ENCODE data around the gene FIGN. TPM values are rescaled to one million over a fixed set of nuclear protein-coding genes. Genes with fewer than 3 reads are reported as not detected.

Gene FIGN
- total RNA-seq, 6 experiments from 2014 or later, result 1.3 to 4.4 (median 2.0) TPM

GRCh38 chr2:163641986-163642385 lies 93.8 kb downstream of the FIGN start:
- H3K36me3 Mint-ChIP-seq (ENCODE audit: low read depth), result no peaks in the 10 kb centered on the region
- no peak for TF ChIP-seq CTCF (IDR thresholded peaks at IDR 0.05)
- DNase-seq, result no peak
- no peak overlapping the region for H3K4me3 Mint-ChIP-seq
- no peaks in the 10 kb centered on the region; the same call in 1 of the 2 replicates for H3K4me1 Mint-ChIP-seq (ENCODE audit: low read depth)
- no peaks in the 10 kb centered on the region; the same call in 1 of the 2 replicates for H3K27me3 Mint-ChIP-seq (ENCODE audit: insufficient read depth)
- no peak overlapping the region for H3K27ac Mint-ChIP-seq
- H3K9me3 Mint-ChIP-seq, result no peaks in the 10 kb centered on the region; the same call in 1 of the 2 replicates

- no peak for DNase-seq
- TF ChIP-seq CTCF (IDR thresholded peaks at IDR 0.05), result no peak
- Mint-ChIP-seq H3K4me1 (ENCODE audit: low read depth) (no peaks in the 10 kb centered on the region; the same call in 1 of the 2 replicates), H3K4me3 (no peak overlapping the region), H3K27ac (no peak overlapping the region), H3K9me3 (no peaks in the 10 kb centered on the region; the same call in 1 of the 2 replicates), H3K36me3 (ENCODE audit: low read depth) (no peaks in the 10 kb centered on the region), H3K27me3 (ENCODE audit: insufficient read depth) (no peaks in the 10 kb centered on the region; the same call in 1 of the 2 replicates)
Observed at GRCh38 chr2:163640542-163641193, 95.1 kb downstream of the FIGN start.

- no peak overlapping the region; the same call in 1 of the 2 replicates for H3K4me3 Mint-ChIP-seq
- no peak for DNase-seq
- H3K9me3 Mint-ChIP-seq, result no peaks in the 10 kb centered on the region
- H3K4me1 Mint-ChIP-seq (ENCODE audit: low read depth), result no peaks in the 10 kb centered on the region; the same call in 1 of the 2 replicates
- no peaks in the 10 kb centered on the region for H3K36me3 Mint-ChIP-seq (ENCODE audit: low read depth)
- H3K27ac Mint-ChIP-seq, result no peak overlapping the region
- H3K27me3 Mint-ChIP-seq (ENCODE audit: insufficient read depth), result no peaks in the 10 kb centered on the region
- TF ChIP-seq CTCF (IDR thresholded peaks at IDR 0.05), result no peak
Observed at GRCh38 chr2:163637871-163638270, 97.9 kb downstream of the FIGN start.

GRCh38 chr2:163633291-163633690 lies 102.5 kb downstream of the FIGN start:
- H3K9me3 Mint-ChIP-seq, result peaks cover 5% of the 10 kb centered on the region; the same call in 1 of the 2 replicates
- no peak for TF ChIP-seq CTCF (IDR thresholded peaks at IDR 0.05)
- H3K4me1 Mint-ChIP-seq (ENCODE audit: low read depth), result peaks cover 5% of the 10 kb centered on the region
- no peak overlapping the region for H3K4me3 Mint-ChIP-seq
- no peaks in the 10 kb centered on the region for H3K36me3 Mint-ChIP-seq (ENCODE audit: low read depth)
- DNase-seq, result no peak
- no peaks in the 10 kb centered on the region; the same call in 1 of the 2 replicates for H3K27me3 Mint-ChIP-seq (ENCODE audit: insufficient read depth)
- H3K27ac Mint-ChIP-seq, result no peak overlapping the region

- Mint-ChIP-seq H3K36me3 (ENCODE audit: low read depth) (no peaks in the 10 kb centered on the region), H3K27ac (no peak overlapping the region), H3K9me3 (peaks cover 5% of the 10 kb centered on the region; the same call in 1 of the 2 replicates), H3K4me1 (ENCODE audit: low read depth) (peaks cover 5% of the 10 kb centered on the region; the same call in 1 of the 2 replicates), H3K27me3 (ENCODE audit: insufficient read depth) (no peaks in the 10 kb centered on the region; the same call in 1 of the 2 replicates), H3K4me3 (no peak overlapping the region)
- TF ChIP-seq CTCF (IDR thresholded peaks at IDR 0.05), result no peak
- no peak for DNase-seq
Observed at GRCh38 chr2:163630836-163631235, 105.0 kb downstream of the FIGN start.

All from HFFc6 (cell line).